ENCODE data around the gene POLG2.

DNA sequence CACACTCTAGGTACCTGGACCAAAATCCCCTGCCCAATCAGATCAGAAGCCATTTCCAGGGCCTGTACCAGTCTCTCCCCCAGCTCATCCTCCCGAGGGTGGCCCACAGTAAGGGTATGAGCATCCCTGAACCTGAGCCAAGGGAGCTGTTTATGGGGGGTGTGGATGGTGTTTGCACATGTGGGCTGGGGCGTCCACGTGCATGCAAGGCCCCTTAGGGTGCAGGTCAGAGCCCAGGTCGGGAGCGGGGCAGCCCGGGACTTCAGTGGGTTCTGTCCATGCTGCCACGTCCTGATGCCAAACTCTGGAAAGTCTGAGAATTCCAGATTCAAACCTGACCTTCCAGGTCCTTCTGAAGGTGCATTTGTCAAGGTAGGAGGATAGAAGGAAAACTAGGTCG is 38.1 kb downstream of the POLG2 start:
- TF ChIP-seq RNF2 (IDR thresholded peaks at IDR 0.05; ENCODE audit: borderline replicate concordance, low read depth, low read length, missing control alignments, poor library complexity, severe bottlenecking) = no peak
- no peak for TF ChIP-seq ZNF274 (IDR thresholded peaks at IDR 0.05; ENCODE audit: borderline replicate concordance, extremely low read depth, low read length)
- no peak for TF ChIP-seq POLR2A (IDR thresholded peaks at IDR 0.05; ENCODE audit: control extremely low read depth in 1 of 2, low read depth in 2 of 2, low read length in 2 of 2)
- no peak for TF ChIP-seq SP2 (IDR thresholded peaks at IDR 0.05; ENCODE audit: low read length)
- TF ChIP-seq EP300 (IDR thresholded peaks at IDR 0.05; ENCODE audit: borderline replicate concordance in 1 of 2, low read depth in 2 of 2, low read length in 2 of 2) = no peak
- no peak for TF ChIP-seq SIRT6 (IDR thresholded peaks at IDR 0.05; ENCODE audit: low read length)
- TF ChIP-seq CREB1 (IDR thresholded peaks at IDR 0.05) = no peak
- TF ChIP-seq POLR2AphosphoS5 (IDR thresholded peaks at IDR 0.05; ENCODE audit: low read depth, low read length) = no peak
- TF ChIP-seq RAD21 (IDR thresholded peaks at IDR 0.05 in 1 of 2, conservative IDR thresholded peaks at IDR 0.05 in 1 of 2; ENCODE audit: low read depth in 2 of 2, low read length in 2 of 2) = no peak
